WTC11 (cell line): ENCODE measurements around the gene UBE2V1. TPM values are rescaled to one million over a fixed set of nuclear protein-coding genes. Genes with fewer than 3 reads are reported as not detected.

ENCODE experiments used
- ATAC-seq: fragments of 200-7000 bp; cut with Tn5 transposase; 2 replicates; pipeline ENCODE4 v1.10.0; 2021; ENCODE audit warnings: mild to moderate bottlenecking, moderate library complexity
- CTCF ChIA-PET: fragments of 300-600 bp; sonication (Branson Sonifier 250); formaldehyde crosslinking; loops from one replicate; lab custom pipeline; 2021; ENCODE audit warnings: antibody characterized with exemption; lab: Charles Lee
- POLR2A ChIA-PET: fragments of 350-600 bp; sonication (Branson Sonifier 250); formaldehyde crosslinking; loops from one replicate; lab custom pipeline; 2021; ENCODE audit warnings: antibody characterized with exemption; lab: Charles Lee
- DNase-seq: peaks from one replicate; pipeline ENCODE4 v3.0.0; 2021; ENCODE audit warnings: low spot score
- H3K27ac Mint-ChIP-seq: 2 replicates; pipeline ENCODE4 v1.8.0; 2021; ENCODE audit warnings: mixed read lengths
- H3K27me3 Mint-ChIP-seq: 2 replicates; pipeline ENCODE4 v1.8.0; 2021; ENCODE audit warnings: low read depth, mild to moderate bottlenecking, moderate library complexity, mixed read lengths
- H3K36me3 Mint-ChIP-seq: 2 replicates; pipeline ENCODE4 v1.8.0; 2021; ENCODE audit warnings: mixed read lengths
- H3K4me1 Mint-ChIP-seq: 2 replicates; pipeline ENCODE4 v1.8.0; 2022; ENCODE audit warnings: mixed read lengths
- H3K4me3 Mint-ChIP-seq: 2 replicates; pipeline ENCODE4 v1.8.0; 2021; ENCODE audit warnings: mild to moderate bottlenecking, moderate library complexity, mixed read lengths
- H3K9me3 Mint-ChIP-seq: 2 replicates; pipeline ENCODE4 v1.8.0; 2021; ENCODE audit warnings: mixed read lengths
- CREB1 ChIP-seq: sonication (generic); formaldehyde crosslinking; IDR thresholded peaks from 2 replicates; pipeline ENCODE4 v1.8.0; 2023; ENCODE audit warnings: mild to moderate bottlenecking, missing genetic modification reagents
- CTCF ChIP-seq: fragments of 200-600 bp; IDR thresholded peaks from 2 replicates; pipeline ENCODE4 v1.8.0; 2022; ENCODE audit warnings: antibody characterized with exemption
- GABPB1 ChIP-seq: sonication (generic); formaldehyde crosslinking; IDR thresholded peaks from 2 replicates; pipeline ENCODE4 v1.8.1; 2023; ENCODE audit warnings: mild to moderate bottlenecking, missing genetic modification reagents
- HMGA2 ChIP-seq: fragments of 250-450 bp; sonication (Bioruptor Pico); IDR thresholded peaks from 2 replicates; pipeline ENCODE4 v1.4.0; 2021; ENCODE audit warnings: mild to moderate bottlenecking, moderate library complexity
- JUN ChIP-seq: sonication (generic); formaldehyde crosslinking; IDR thresholded peaks from 2 replicates; pipeline ENCODE4 v1.8.0; 2023; ENCODE audit warnings: mild to moderate bottlenecking, missing genetic modification reagents
- MXD4 ChIP-seq: fragments of 250-450 bp; sonication (Bioruptor Pico); IDR thresholded peaks from 2 replicates; pipeline ENCODE4 v1.8.0; 2021; ENCODE audit warnings: mild to moderate bottlenecking, moderate library complexity, borderline replicate concordance
- MYBL2 ChIP-seq: sonication (generic); formaldehyde crosslinking; IDR thresholded peaks from 2 replicates; pipeline ENCODE4 v1.8.1; 2023; ENCODE audit warnings: mild to moderate bottlenecking, moderate library complexity, missing genetic modification reagents
- NFATC4 ChIP-seq: fragments of 250-450 bp; sonication (Bioruptor Pico); IDR thresholded peaks from 2 replicates; pipeline ENCODE4 v1.9.0; 2021; ENCODE audit warnings: mild to moderate bottlenecking
- NFE2L1 ChIP-seq: sonication (generic); formaldehyde crosslinking; IDR thresholded peaks from 2 replicates; pipeline ENCODE4 v1.8.1; 2023; ENCODE audit warnings: missing genetic modification reagents
- SMAD3 ChIP-seq: sonication (generic); formaldehyde crosslinking; IDR thresholded peaks from 2 replicates; pipeline ENCODE4 v1.8.0; 2022; ENCODE audit warnings: missing genetic modification reagents, mild to moderate bottlenecking, borderline replicate concordance
- STAT6 ChIP-seq: sonication (generic); formaldehyde crosslinking; conservative IDR thresholded peaks from 2 replicates; pipeline ENCODE4 v1.8.1; 2023; ENCODE audit warnings: mild to moderate bottlenecking, low read depth, missing genetic modification reagents, moderate library complexity
- TP53 ChIP-seq: sonication (generic); formaldehyde crosslinking; IDR thresholded peaks from 2 replicates; pipeline ENCODE4 v1.8.1; 2023; ENCODE audit warnings: mild to moderate bottlenecking, missing genetic modification reagents
- USF1 ChIP-seq: sonication (generic); formaldehyde crosslinking; IDR thresholded peaks from 2 replicates; pipeline ENCODE4 v1.8.0; 2022; ENCODE audit warnings: mild to moderate bottlenecking, missing genetic modification reagents
- USF2 ChIP-seq: sonication (generic); formaldehyde crosslinking; IDR thresholded peaks from 2 replicates; pipeline ENCODE4 v1.8.1; 2023; ENCODE audit warnings: mild to moderate bottlenecking, missing genetic modification reagents, moderate library complexity
- ZBTB43 ChIP-seq: sonication (generic); formaldehyde crosslinking; IDR thresholded peaks from 2 replicates; pipeline ENCODE4 v1.8.1; 2023; ENCODE audit warnings: mild to moderate bottlenecking, missing genetic modification reagents
- ZNF121 ChIP-seq: sonication (generic); formaldehyde crosslinking; IDR thresholded peaks from 2 replicates; pipeline ENCODE4 v1.8.0; 2023; ENCODE audit warnings: missing genetic modification reagents
- ZNF138 ChIP-seq: sonication (generic); formaldehyde crosslinking; conservative IDR thresholded peaks from 2 replicates; pipeline ENCODE4 v1.8.1; 2022; ENCODE audit warnings: mild to moderate bottlenecking, moderate library complexity, missing genetic modification reagents
- ZNF396 ChIP-seq: fragments of 250-450 bp; sonication (Bioruptor Pico); IDR thresholded peaks from 2 replicates; pipeline ENCODE4 v1.8.0; 2021; ENCODE audit warnings: mild to moderate bottlenecking, moderate library complexity, borderline replicate concordance
- ZNF512 ChIP-seq: sonication (generic); formaldehyde crosslinking; IDR thresholded peaks from 2 replicates; pipeline ENCODE4 v1.8.1; 2022; ENCODE audit warnings: missing genetic modification reagents, borderline replicate concordance
- total RNA-seq: library from RNA; stranded (reverse); gene quantifications from 3 replicates; pipeline ENCODE4 v1.2.3, GENCODE V29; 2021
- TF ChIP-seq, protein P1 (sequence below): sonication (generic); formaldehyde crosslinking; IDR thresholded peaks from 2 replicates; pipeline ENCODE4 v1.8.0; 2023; ENCODE audit warnings: missing genetic modification reagents
- TF ChIP-seq, protein P2 (sequence below): fragments of 250-450 bp; sonication (Bioruptor Pico); conservative IDR thresholded peaks from 2 replicates; pipeline ENCODE4 v1.9.0; 2021; ENCODE audit warnings: mild to moderate bottlenecking

The UBE2V1 gene
- total RNA-seq, 1 experiment from 2014 or later: 144 TPM

GRCh38 chr20:50111829-50112495, 988 bp downstream of the UBE2V1 start:
- Mint-ChIP-seq H3K27me3 (no peaks in the 10 kb centered on the region), H3K4me3 (peak overlapping the region; percentile 98), H3K27ac (peak overlapping the region; percentile 86), H3K36me3 (no peaks in the 10 kb centered on the region), H3K9me3 (no peaks in the 10 kb centered on the region), H3K4me1 (peaks cover 71% of the 10 kb centered on the region)
- ATAC-seq (no peak), DNase-seq (no peak)
- TF ChIP-seq MXD4 (CRISPR knock-in tag) (no peak), GABPB1 (CRISPR knock-in tag) (no peak), CREB1 (CRISPR knock-in tag) (no peak), ZNF512 (CRISPR knock-in tag) (no peak), MYBL2 (CRISPR knock-in tag) (no peak)
- CTCF ChIA-PET: interaction anchor here (1.0 to 2.2 kb wide), 4 partner anchors 9 to 57 kb away, joined by 5 to 9 read pairs (median 6); no protein-coding TSS in a partner anchor
- POLR2A ChIA-PET: no interaction called here

- Mint-ChIP-seq H3K27ac (peak overlapping the region; percentile 86), H3K27me3 (no peaks in the 10 kb centered on the region), H3K4me3 (peak overlapping the region; percentile 98), H3K9me3 (no peaks in the 10 kb centered on the region), H3K36me3 (no peaks in the 10 kb centered on the region), H3K4me1 (peaks cover 77% of the 10 kb centered on the region)
- no peak for DNase-seq
- POLR2A ChIA-PET: no interaction called here
- CTCF ChIA-PET: interaction anchor here (1.7 to 2.6 kb wide), 3 partner anchors 25 to 40 kb away, joined by 7 to 9 read pairs (median 8); no protein-coding TSS in a partner anchor
- ATAC-seq: no peak
- TF ChIP-seq TP53 (CRISPR knock-in tag) (no peak), HMGA2 (no peak), MXD4 (CRISPR knock-in tag) (no peak), USF2 (CRISPR knock-in tag) (no peak), ZNF138 (no peak), USF1 (no peak), STAT6 (no peak), JUN (no peak), ZBTB43 (no peak), ZNF396 (no peak), ZNF121 (CRISPR knock-in tag) (no peak), NFATC4 (CRISPR knock-in tag) (no peak), SMAD3 (CRISPR knock-in tag) (no peak), NFE2L1 (CRISPR knock-in tag) (no peak), CTCF (no peak)
- TF ChIP-seq, protein P1, sequence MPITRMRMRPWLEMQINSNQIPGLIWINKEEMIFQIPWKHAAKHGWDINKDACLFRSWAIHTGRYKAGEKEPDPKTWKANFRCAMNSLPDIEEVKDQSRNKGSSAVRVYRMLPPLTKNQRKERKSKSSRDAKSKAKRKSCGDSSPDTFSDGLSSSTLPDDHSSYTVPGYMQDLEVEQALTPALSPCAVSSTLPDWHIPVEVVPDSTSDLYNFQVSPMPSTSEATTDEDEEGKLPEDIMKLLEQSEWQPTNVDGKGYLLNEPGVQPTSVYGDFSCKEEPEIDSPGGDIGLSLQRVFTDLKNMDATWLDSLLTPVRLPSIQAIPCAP: no peak
- TF ChIP-seq, protein P2, sequence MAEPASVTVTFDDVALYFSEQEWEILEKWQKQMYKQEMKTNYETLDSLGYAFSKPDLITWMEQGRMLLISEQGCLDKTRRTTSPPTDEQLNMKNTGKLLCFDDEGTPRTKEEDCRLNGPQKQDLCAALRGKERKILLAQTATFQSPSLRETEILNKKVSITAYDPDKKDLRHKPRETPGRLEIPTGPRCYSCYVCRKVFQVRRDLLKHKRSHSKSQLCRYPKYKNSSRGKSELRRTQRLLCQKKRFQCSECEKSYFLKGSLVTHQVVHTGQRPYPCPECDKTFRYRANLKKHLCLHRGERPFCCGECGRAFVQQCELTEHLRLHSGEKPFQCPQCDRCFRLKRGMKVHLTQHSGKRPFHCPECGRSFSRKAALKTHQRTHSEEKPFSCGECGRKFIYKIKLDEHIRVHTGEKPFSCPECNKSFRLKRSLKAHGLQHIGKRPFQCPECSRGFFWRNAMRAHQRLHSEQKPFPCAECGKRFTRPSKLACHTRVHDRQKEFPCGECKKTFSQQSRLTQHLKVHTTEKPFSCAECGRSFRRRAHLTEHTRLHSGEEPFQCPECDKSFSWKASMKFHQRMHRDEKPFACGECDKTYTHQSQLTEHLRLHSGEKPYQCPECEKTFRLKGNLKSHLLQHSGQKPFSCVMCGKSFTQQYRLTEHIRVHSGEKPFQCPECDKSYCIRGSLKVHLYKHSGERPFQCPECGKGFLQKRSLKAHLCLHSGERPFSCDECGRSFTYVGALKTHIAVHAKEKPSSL (CRISPR knock-in tag): no peak
These were observed 1.7 kb downstream of the UBE2V1 start for GRCh38 chr20:50111120-50111828.
